NCI-H748 (cell line): Measurements from ENCODE around the gene SLCO1C1.

Source experiments
- DNase-seq: peaks from one replicate; lab custom pipeline; 2025; ENCODE audit not compliant: unreplicated experiment; lab: John Stamatoyannopoulos, UW

SLCO1C1 gene

GRCh38 chr12:20798554-20798953 lies 103.4 kb downstream of the SLCO1C1 start:
- DNase-seq = peak; percentile 8

- no peak for DNase-seq
Measured at GRCh38 chr12:20800160-20800559, 105.0 kb downstream of the SLCO1C1 start.

- DNase-seq = no peak
Measured at GRCh38 chr12:20801035-20801434, 105.9 kb downstream of the SLCO1C1 start.
